Right lobe of liver (tissue), 6 donors: ENCODE measurements around the gene CAPN5. TPM values are rescaled to one million over a fixed set of nuclear protein-coding genes. Genes with fewer than 3 reads are reported as not detected.
A peak's percentile ranks its signal among the peaks of the same experiment; 100 is the strongest.
"Not testable (repeated sequence)": the region's sequence is repeated elsewhere in the genome, so short reads cannot be mapped to it uniquely, and the experiment has no call there.

Source experiments
- ATAC-seq, 4 donors: fragments of 200-7000 bp; cut with Tn5 transposase; one replicate each; pipeline ENCODE4 v1.9.1; 2020; ENCODE audit warnings: mild to moderate bottlenecking in 4 of 4, moderate library complexity in 4 of 4
- DNase-seq, 3 donors: peaks; one replicate each; pipeline ENCODE4 v3.0.0-alpha.2; 2020
- H3K27ac ChIP-seq, 3 donors: fragments of 200-600 bp; one replicate each; pipeline ENCODE4 v1.8.0; 2022
- H3K27me3 ChIP-seq, 2 donors: fragments of 200-600 bp; one replicate each; pipeline ENCODE4 v1.8.0; 2022
- H3K36me3 ChIP-seq, 4 donors: fragments of 200-600 bp; sonication (generic) in 1 of 4; one replicate each; pipeline versions ENCODE4 v1.5.1 to v1.8.0; 2017 to 2022; ENCODE audit warnings: control low read depth in 1 of 4
- H3K4me1 ChIP-seq, 4 donors: fragments of 200-600 bp; sonication (generic) in 1 of 4; one replicate each; pipeline versions ENCODE4 v1.5.1 to v1.8.0; 2017 to 2022; ENCODE audit warnings: control low read depth in 1 of 4
- H3K4me3 ChIP-seq, 3 donors: fragments of 200-600 bp; one replicate each; pipeline ENCODE4 v1.8.0; 2022
- H3K9me3 ChIP-seq, 4 donors: fragments of 200-600 bp; sonication (generic) in 1 of 4; one replicate each; pipeline versions ENCODE4 v1.5.1 to v1.8.0; 2017 to 2022; ENCODE audit warnings: control low read depth in 1 of 4
- CTCF ChIP-seq, 4 donors: fragments of 200-600 bp in 3 of 4; fragments of 450-650 bp in 1 of 4; IDR thresholded peaks; one replicate each; pipeline versions ENCODE4 v1.5.1 to v1.8.0; 2016 to 2022; ENCODE audit warnings: antibody characterized with exemption in 4 of 4, mild to moderate bottlenecking in 2 of 4
- POLR2A ChIP-seq: fragments of 450-650 bp; IDR thresholded peaks from one replicate; pipeline ENCODE4 v1.6.1; 2017; ENCODE audit warnings: antibody characterized with exemption, mild to moderate bottlenecking
- WGBS: methylation state at CpG from one replicate; pipeline ENCODE4 v1.1.6; 2018; ENCODE audit warnings: low coverage, low lambda C conversion rate; ENCODE audit not compliant: insufficient coverage; ENCODE audit errors: missing lambda C conversion rate; 5-methylcytosine and 5-hydroxymethylcytosine counted together
- intact Hi-C, 2 donors: fragments of 100-400 bp; cut with DNase I; formaldehyde crosslinking; loops; one replicate each; pipeline versions ENCODE4 v1.11.2 to v1.14.1; 2022
- total RNA-seq, 6 experiments: library from RNA; depleted of rRNA in 2 of 6; stranded (reverse); fragments of >200 nt in 2 of 6; fragmentation: NEBNext Ultra II Directional in 3 of 6; extraction: Animal tissue kit (Norgen Biotek cat#: 25700) in 3 of 6; gene quantifications; one replicate each; pipeline versions ENCODE4 v1.1.0 to v1.2.4, GENCODE V29; 2016 to 2023
- donor health status: DM: no; HTN: yes; CAD: no.
- donor health status: DM: no; HTN: no; CAD: no.
- donor health status: DM: no; HTN: no; CAD: no.
- donor health status: DM: no; HTN: yes; CAD: no.
- donor health status: DM: no; HTN: yes; CAD: no.

The CAPN5 gene
- total RNA-seq, 6 experiments from 2014 or later: 23.1 to 66.7 (median 43.3) TPM

GRCh38 chr11:77044356-77044755 is 22.4 kb upstream of the CAPN5 start:
- ATAC-seq (no peak), DNase-seq (no peak)
- Histone ChIP-seq H3K27me3 (peaks cover 0 to 6% of the 10 kb centered on the region in 2 donors), H3K4me3 (no peak overlapping the region), H3K27ac (no peak overlapping the region), H3K9me3 (no peaks in the 10 kb centered on the region), H3K36me3 (no peaks in the 10 kb centered on the region), H3K4me1 (no peaks in the 10 kb centered on the region)
- intact Hi-C loops: loop anchor here (5.0 to 10.0 kb wide), 3 partner anchors 70 to 143 kb away; no protein-coding TSS in a partner anchor
- WGBS: 30% methylated on average over 1 of the region's 2 CpGs
- TF ChIP-seq POLR2A (no peak), CTCF (IDR thresholded peaks at IDR 0.05) (no peak)

- Histone ChIP-seq H3K27ac (no peak overlapping the region), H3K36me3 (no peaks in the 10 kb centered on the region), H3K4me3 (no peak overlapping the region), H3K4me1 (no peaks in the 10 kb centered on the region), H3K27me3 (peaks cover 0 to 6% of the 10 kb centered on the region in 2 donors), H3K9me3 (no peaks in the 10 kb centered on the region)
- ATAC-seq (no peak), DNase-seq (no peak)
- 85% methylated on average over 5 of the region's 9 CpGs for WGBS
- intact Hi-C loops: loop anchor here (5.0 to 10.0 kb wide), 3 partner anchors 70 to 142 kb away; no protein-coding TSS in a partner anchor
- no peak for TF ChIP-seq CTCF (IDR thresholded peaks at IDR 0.05)
These were observed 21.9 kb upstream of the CAPN5 start for GRCh38 chr11:77044886-77045285.

GRCh38 chr11:77046060-77046501 is 20.7 kb upstream of the CAPN5 start:
- no peak overlapping the region for H3K4me3 ChIP-seq
- H3K4me1 ChIP-seq: no peaks in the 10 kb centered on the region
- H3K27ac ChIP-seq: no peak overlapping the region
- ATAC-seq: peak; percentile 73 to 83 (median 80)
- no peaks in the 10 kb centered on the region for H3K9me3 ChIP-seq
- no peaks in the 10 kb centered on the region for H3K36me3 ChIP-seq
- H3K27me3 ChIP-seq: no peaks in the 10 kb centered on the region
- TF ChIP-seq CTCF (IDR thresholded peaks at IDR 0.05) (peak; percentile 83 to 89 (median 86)), POLR2A (no peak)
- intact Hi-C loops: loop anchor here in 1 of 2 donors (10.0 kb wide), 2 partner anchors 69 to 121 kb away; no protein-coding TSS in a partner anchor
- 21% methylated on average over 5 of the region's 39 CpGs for WGBS
- DNase-seq: peak in 2 of 3 donors; percentile 63 to 66

- Histone ChIP-seq H3K9me3 (no peaks in the 10 kb centered on the region), H3K27ac (peak overlapping the region; percentile 12 to 58 (median 38)), H3K27me3 (no peaks in the 10 kb centered on the region), H3K36me3 (no peaks in the 10 kb centered on the region), H3K4me1 (no peaks in the 10 kb centered on the region), H3K4me3 (peak overlapping the region; percentile 27 to 45 (median 42))
- 0% methylated on average over 15 of the region's 15 CpGs for WGBS
- TF ChIP-seq POLR2A: no peak
- peak; percentile 70 to 78 (median 76) for TF ChIP-seq CTCF (IDR thresholded peaks at IDR 0.05)
- DNase-seq (peak in 1 of 3 donors; percentile 85), ATAC-seq (peak; percentile 86 to 88 (median 86))
- intact Hi-C loops: loop anchor here in 1 of 2 donors (10.0 kb wide), 2 partner anchors 68 to 122 kb away; no protein-coding TSS in a partner anchor
These were observed 19.5 kb upstream of the CAPN5 start for GRCh38 chr11:77047007-77047927.

- intact Hi-C loops: loop anchor here (2.0 to 10.0 kb wide), 3 partner anchors 43 to 123 kb away; no protein-coding TSS in a partner anchor
- not testable (repeated sequence) for H3K36me3 ChIP-seq, H3K9me3 ChIP-seq, ATAC-seq, DNase-seq, H3K27me3 ChIP-seq, H3K4me3 ChIP-seq, H3K27ac ChIP-seq, H3K4me1 ChIP-seq
- WGBS: 66% methylated on average over 7 of the region's 7 CpGs
These were observed 18.8 kb upstream of the CAPN5 start for GRCh38 chr11:77047928-77048446.
